ENCODE measurements around the gene APBA2. TPM values are rescaled to one million over a fixed set of nuclear protein-coding genes. Genes with fewer than 3 reads are reported as not detected.

Gene APBA2
- total RNA-seq, 1 experiment from 2014 or later: 0.31 TPM

DNA sequence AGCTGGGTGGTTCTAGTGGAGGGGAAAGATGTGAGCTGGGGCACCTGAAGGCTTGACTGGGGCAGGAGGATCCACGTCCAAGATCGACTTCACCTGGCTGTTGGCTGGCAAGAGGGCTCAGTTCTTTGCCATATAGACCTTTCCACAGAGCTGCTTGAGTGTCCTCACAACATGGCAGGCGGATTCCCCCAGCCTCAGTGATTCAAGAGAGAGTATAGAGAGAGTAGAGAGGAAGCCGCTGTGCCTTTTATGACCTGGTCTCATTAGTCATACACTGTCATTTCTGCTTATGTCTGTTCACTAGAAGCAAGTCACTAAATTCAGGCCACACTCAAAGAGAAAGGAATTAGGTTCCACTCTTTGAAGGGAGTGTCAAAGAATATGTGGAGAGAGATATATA lies 101.6 kb downstream of the APBA2 start:
- no peaks in the 10 kb centered on the region for H3K36me3 ChIP-seq (ENCODE audit: control insufficient read depth, insufficient read depth, low read length)
- TF ChIP-seq SIN3A (IDR thresholded peaks at IDR 0.05; ENCODE audit: borderline replicate concordance, insufficient read depth, low read depth, low read length) (no peak), TCF7L2 (IDR thresholded peaks at IDR 0.05; ENCODE audit: low read depth, low read length) (no peak), POLR2AphosphoS5 (IDR thresholded peaks at IDR 0.05; ENCODE audit: low read depth, low read length) (no peak)
- TF ChIP-seq, protein P1, sequence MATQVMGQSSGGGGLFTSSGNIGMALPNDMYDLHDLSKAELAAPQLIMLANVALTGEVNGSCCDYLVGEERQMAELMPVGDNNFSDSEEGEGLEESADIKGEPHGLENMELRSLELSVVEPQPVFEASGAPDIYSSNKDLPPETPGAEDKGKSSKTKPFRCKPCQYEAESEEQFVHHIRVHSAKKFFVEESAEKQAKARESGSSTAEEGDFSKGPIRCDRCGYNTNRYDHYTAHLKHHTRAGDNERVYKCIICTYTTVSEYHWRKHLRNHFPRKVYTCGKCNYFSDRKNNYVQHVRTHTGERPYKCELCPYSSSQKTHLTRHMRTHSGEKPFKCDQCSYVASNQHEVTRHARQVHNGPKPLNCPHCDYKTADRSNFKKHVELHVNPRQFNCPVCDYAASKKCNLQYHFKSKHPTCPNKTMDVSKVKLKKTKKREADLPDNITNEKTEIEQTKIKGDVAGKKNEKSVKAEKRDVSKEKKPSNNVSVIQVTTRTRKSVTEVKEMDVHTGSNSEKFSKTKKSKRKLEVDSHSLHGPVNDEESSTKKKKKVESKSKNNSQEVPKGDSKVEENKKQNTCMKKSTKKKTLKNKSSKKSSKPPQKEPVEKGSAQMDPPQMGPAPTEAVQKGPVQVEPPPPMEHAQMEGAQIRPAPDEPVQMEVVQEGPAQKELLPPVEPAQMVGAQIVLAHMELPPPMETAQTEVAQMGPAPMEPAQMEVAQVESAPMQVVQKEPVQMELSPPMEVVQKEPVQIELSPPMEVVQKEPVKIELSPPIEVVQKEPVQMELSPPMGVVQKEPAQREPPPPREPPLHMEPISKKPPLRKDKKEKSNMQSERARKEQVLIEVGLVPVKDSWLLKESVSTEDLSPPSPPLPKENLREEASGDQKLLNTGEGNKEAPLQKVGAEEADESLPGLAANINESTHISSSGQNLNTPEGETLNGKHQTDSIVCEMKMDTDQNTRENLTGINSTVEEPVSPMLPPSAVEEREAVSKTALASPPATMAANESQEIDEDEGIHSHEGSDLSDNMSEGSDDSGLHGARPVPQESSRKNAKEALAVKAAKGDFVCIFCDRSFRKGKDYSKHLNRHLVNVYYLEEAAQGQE (IDR thresholded peaks at IDR 0.05; ENCODE audit: insufficient read depth in 1 of 2, low read depth in 2 of 2, low read length in 1 of 2): no peak
- TF ChIP-seq, protein P2, sequence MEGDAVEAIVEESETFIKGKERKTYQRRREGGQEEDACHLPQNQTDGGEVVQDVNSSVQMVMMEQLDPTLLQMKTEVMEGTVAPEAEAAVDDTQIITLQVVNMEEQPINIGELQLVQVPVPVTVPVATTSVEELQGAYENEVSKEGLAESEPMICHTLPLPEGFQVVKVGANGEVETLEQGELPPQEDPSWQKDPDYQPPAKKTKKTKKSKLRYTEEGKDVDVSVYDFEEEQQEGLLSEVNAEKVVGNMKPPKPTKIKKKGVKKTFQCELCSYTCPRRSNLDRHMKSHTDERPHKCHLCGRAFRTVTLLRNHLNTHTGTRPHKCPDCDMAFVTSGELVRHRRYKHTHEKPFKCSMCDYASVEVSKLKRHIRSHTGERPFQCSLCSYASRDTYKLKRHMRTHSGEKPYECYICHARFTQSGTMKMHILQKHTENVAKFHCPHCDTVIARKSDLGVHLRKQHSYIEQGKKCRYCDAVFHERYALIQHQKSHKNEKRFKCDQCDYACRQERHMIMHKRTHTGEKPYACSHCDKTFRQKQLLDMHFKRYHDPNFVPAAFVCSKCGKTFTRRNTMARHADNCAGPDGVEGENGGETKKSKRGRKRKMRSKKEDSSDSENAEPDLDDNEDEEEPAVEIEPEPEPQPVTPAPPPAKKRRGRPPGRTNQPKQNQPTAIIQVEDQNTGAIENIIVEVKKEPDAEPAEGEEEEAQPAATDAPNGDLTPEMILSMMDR (IDR thresholded peaks at IDR 0.05): no peak
- no TSS peak for BruUV-seq (replicated peaks)
- intact Hi-C loops (cut with micrococcal nuclease; ENCODE audit: unreplicated experiment): no loop called here
- H3K27ac ChIP-seq (ENCODE audit: low read length): no peak overlapping the region
- H3K4me3 ChIP-seq (ENCODE audit: low read depth in 2 of 2, low read length in 2 of 2): no peak overlapping the region
- DNase-seq (ENCODE audit: low read depth, low spot score): no peak
- H3K4me1 ChIP-seq (ENCODE audit: control insufficient read depth, insufficient read depth, low read length): no peaks in the 10 kb centered on the region
- H3K9me3 ChIP-seq (ENCODE audit: control insufficient read depth, insufficient read depth, low read depth, low read length): no peaks in the 10 kb centered on the region
- in situ Hi-C loops (cut with HindIII; ENCODE audit: low pct_unique_long_range_greater_than_20kb, low sequenced_read_pairs): no loop called here
- no peak for ATAC-seq
- no peaks in the 10 kb centered on the region for H3K27me3 ChIP-seq (ENCODE audit: control insufficient read depth, insufficient read depth, low read length)
- ChIA-PET POLR2A (no interaction called here), CTCF (no interaction called here)

DNA sequence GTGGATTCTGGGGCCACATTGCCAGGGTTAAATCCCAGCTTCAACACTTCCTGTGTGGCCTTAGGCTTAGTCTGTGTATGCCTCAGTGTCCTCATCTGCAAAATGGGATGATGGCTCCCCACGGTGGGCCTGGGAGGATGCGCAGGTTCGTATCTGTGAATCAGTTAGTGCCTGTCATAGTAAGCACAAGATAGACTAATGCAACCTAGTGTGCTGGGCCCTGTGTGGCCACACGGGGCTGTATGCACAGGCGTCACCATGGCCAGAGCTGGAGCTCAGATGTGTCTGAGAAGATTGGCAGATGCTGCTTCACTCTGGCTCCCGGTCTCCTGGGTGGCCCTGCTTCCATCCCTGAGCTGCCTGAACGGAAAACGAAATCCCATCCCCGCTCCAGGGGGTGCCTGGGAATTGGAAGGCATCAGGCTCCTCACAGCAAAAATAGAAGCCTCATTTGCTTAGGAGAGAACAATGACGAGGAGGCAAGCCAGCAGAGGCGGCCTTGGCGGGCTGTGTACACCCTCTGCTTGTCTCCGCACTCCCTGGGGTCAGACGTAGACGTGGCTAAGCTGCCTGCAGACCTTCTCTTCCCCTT lies 103.6 kb downstream of the APBA2 start:
- BruUV-seq (replicated peaks): no TSS peak
- intact Hi-C loops (cut with micrococcal nuclease; ENCODE audit: unreplicated experiment): no loop called here
- no peak for TF ChIP-seq POLR2AphosphoS5 (IDR thresholded peaks at IDR 0.05; ENCODE audit: low read depth, low read length)
- no peak for TF ChIP-seq SIN3A (IDR thresholded peaks at IDR 0.05; ENCODE audit: borderline replicate concordance, insufficient read depth, low read depth, low read length)
- TF ChIP-seq TCF7L2 (IDR thresholded peaks at IDR 0.05; ENCODE audit: low read depth, low read length): no peak
- TF ChIP-seq, protein P2 (IDR thresholded peaks at IDR 0.05): no peak; the same call in none of the 2 replicates
- TF ChIP-seq, protein P1 (IDR thresholded peaks at IDR 0.05; ENCODE audit: insufficient read depth in 1 of 2, low read depth in 2 of 2, low read length in 1 of 2): no peak
- in situ Hi-C loops (cut with HindIII; ENCODE audit: low pct_unique_long_range_greater_than_20kb, low sequenced_read_pairs): no loop called here
- Histone ChIP-seq H3K9me3 (ENCODE audit: control insufficient read depth, insufficient read depth, low read depth, low read length) (no peaks in the 10 kb centered on the region), H3K27ac (ENCODE audit: low read length) (no peak overlapping the region), H3K4me3 (ENCODE audit: low read depth in 2 of 2, low read length in 2 of 2) (no peak overlapping the region), H3K36me3 (ENCODE audit: control insufficient read depth, insufficient read depth, low read length) (no peaks in the 10 kb centered on the region), H3K4me1 (ENCODE audit: control insufficient read depth, insufficient read depth, low read length) (no peaks in the 10 kb centered on the region), H3K27me3 (ENCODE audit: control insufficient read depth, insufficient read depth, low read length) (no peaks in the 10 kb centered on the region)
- ChIA-PET CTCF (interaction anchor here (0.7 kb wide), 1 partner anchor 846 kb away, joined by 3 read pairs; no protein-coding TSS in a partner anchor), POLR2A (no interaction called here)
- DNase-seq (ENCODE audit: low read depth, low spot score): no peak
- ATAC-seq: peak; percentile 82
